B cell (primary cell): Measurements from ENCODE around the gene CXCL16.

Experiments used
- CTCF ChIP-seq: fragments of 200-600 bp; IDR thresholded peaks from one replicate; pipeline ENCODE4 v1.8.0; 2022; ENCODE audit warnings: antibody characterized with exemption, mild to moderate bottlenecking
- EZH2 ChIP-seq: IDR thresholded peaks from 2 replicates; pipeline ENCODE4 v1.6.1; 2012; ENCODE audit warnings: borderline replicate concordance, low read depth, mild to moderate bottlenecking, moderate library complexity, low read length; ENCODE audit not compliant: insufficient read depth, poor library complexity, severe bottlenecking

GRCh38 chr17:4717791-4718190 lies 21.9 kb downstream of the CXCL16 start:
- TF ChIP-seq CTCF: no peak
- TF ChIP-seq EZH2: no peak
